MG63 (cell line): ENCODE data around the gene TRIM33. TPM values are rescaled to one million over a fixed set of nuclear protein-coding genes. Genes with fewer than 3 reads are reported as not detected.
"Not testable (repeated sequence)": the region's sequence is repeated elsewhere in the genome, so short reads cannot be mapped to it uniquely, and the experiment has no call there.

Experiments
- DNase-seq: peaks from one replicate; pipeline ENCODE4 v3.0.0-alpha.2; 2020
- H3K27me3 ChIP-seq: fragments of 250-450 bp; sonication (Bioruptor Pico); 2 replicates; pipeline ENCODE4 v1.5.1; 2020; ENCODE audit warnings: mild to moderate bottlenecking, moderate library complexity
- H3K36me3 ChIP-seq: fragments of 250-450 bp; sonication (Bioruptor Pico); 2 replicates; pipeline ENCODE4 v1.5.1; 2020; ENCODE audit warnings: mild to moderate bottlenecking, moderate library complexity
- H3K4me3 ChIP-seq: fragments of 250-450 bp; sonication (Bioruptor Pico); 2 replicates; pipeline ENCODE4 v1.5.1; 2020; ENCODE audit warnings: mild to moderate bottlenecking, moderate library complexity
- H3K9me3 ChIP-seq: fragments of 250-450 bp; sonication (Bioruptor Pico); 2 replicates; pipeline ENCODE4 v1.5.1; 2020; ENCODE audit warnings: mild to moderate bottlenecking, moderate library complexity
- total RNA-seq: library from RNA; depleted of rRNA; stranded (reverse); fragments of >200 nt; shearing (Covaris generic); gene quantifications from 2 replicates; pipeline ENCODE4 v1.2.3, GENCODE V29; 2014; ENCODE audit warnings: low replicate concordance

TRIM33 gene
- total RNA-seq, 1 experiment from 2014 or later = 16.9 TPM

DNA sequence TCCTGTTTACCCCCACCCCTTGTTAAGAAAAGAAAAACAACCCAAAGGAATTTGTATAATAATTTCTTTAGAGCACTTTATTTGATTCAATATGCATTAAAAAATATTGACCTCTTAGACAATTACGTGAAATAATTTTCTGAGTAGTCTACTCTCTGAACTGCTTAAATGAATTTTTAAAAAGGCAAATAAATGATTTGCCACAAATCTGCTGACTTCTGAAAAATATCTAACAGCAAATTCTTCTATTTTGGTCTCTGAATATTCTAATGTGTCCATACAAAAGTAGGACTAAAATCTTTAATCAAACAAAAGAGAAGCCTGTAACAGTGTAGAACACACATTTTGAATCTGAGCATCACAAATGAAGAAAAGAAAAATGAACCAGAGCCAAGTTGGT is 115.1 kb downstream of the TRIM33 start:
- Histone ChIP-seq H3K4me3 (no peak overlapping the region), H3K36me3 (peaks cover 44% of the 10 kb centered on the region), H3K27me3 (no peaks in the 10 kb centered on the region), H3K9me3 (no peaks in the 10 kb centered on the region)
- no peak for DNase-seq

DNA sequence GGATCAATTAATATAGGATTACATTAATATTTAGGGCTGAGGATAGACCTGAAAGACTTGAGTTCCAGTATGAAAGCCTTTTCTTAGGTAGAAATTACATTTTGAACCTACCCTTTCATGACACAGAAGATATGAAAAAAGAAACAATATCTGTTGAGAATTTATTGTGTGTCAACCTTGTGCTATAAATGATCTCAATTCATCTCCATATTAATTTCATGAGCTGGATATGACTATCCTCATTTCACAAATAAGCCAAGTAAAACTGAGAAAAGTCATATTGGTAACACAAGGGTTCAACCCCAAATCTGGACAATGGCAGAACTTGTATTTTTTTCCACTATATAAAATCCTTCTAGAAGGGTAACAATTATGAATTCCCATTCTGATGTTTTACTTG is 120.0 kb downstream of the TRIM33 start:
- no peak overlapping the region for H3K4me3 ChIP-seq
- H3K36me3 ChIP-seq = peaks cover 20% of the 10 kb centered on the region
- DNase-seq = no peak

DNA sequence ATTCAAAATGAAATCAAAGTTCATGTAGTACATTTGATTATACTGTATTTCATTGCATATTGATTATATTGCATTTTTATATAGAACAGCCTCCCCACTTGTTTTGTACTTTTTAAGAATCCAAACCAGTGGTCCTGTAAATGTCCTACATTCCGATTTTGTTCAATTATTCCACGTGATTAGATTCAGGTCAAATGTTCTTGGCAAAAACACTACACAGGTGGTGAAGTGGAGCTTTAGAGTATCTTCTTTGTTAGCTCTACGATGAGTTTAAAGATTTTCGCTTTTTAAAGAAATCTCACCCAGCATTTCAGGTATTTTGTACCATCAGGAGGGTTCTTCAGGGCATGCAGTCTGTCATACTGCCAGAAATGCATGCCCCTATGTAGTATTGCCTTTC is 120.6 kb downstream of the TRIM33 start:
- peaks cover 3% of the 10 kb centered on the region for H3K9me3 ChIP-seq
- H3K36me3 ChIP-seq = peaks cover 17% of the 10 kb centered on the region
- no peak overlapping the region for H3K4me3 ChIP-seq
- DNase-seq = no peak
- H3K27me3 ChIP-seq = no peaks in the 10 kb centered on the region

More for the DNA sequence above, 120.0 kb downstream of the TRIM33 start:
- peaks cover 2% of the 10 kb centered on the region for H3K9me3 ChIP-seq
- H3K27me3 ChIP-seq = no peaks in the 10 kb centered on the region

GRCh38 chr1:114388432-114389003 is 122.5 kb downstream of the TRIM33 start:
- Histone ChIP-seq H3K9me3 (peaks cover 12% of the 10 kb centered on the region), H3K4me3 (no peak overlapping the region)
- no peak for DNase-seq

GRCh38 chr1:114387585-114387984 is 123.4 kb downstream of the TRIM33 start:
- not testable (repeated sequence) for DNase-seq, H3K27me3 ChIP-seq, H3K4me3 ChIP-seq
- Histone ChIP-seq H3K36me3 (peaks cover 16% of the 10 kb centered on the region), H3K9me3 (peaks cover 16% of the 10 kb centered on the region)

More at GRCh38 chr1:114388432-114389003, 122.5 kb downstream of the TRIM33 start:
- Histone ChIP-seq H3K27me3 (no peaks in the 10 kb centered on the region), H3K36me3 (peaks cover 17% of the 10 kb centered on the region)

- DNase-seq = no peak
- no peaks in the 10 kb centered on the region for H3K27me3 ChIP-seq
These were observed 124.0 kb downstream of the TRIM33 start for GRCh38 chr1:114387010-114387360.

GRCh38 chr1:114386129-114387009 is 124.6 kb downstream of the TRIM33 start:
- Histone ChIP-seq H3K36me3 (peaks cover 13% of the 10 kb centered on the region), H3K27me3 (no peaks in the 10 kb centered on the region), H3K4me3 (no peak overlapping the region), H3K9me3 (peaks cover 16% of the 10 kb centered on the region)
- no peak for DNase-seq

More at GRCh38 chr1:114387010-114387360, 124.0 kb downstream of the TRIM33 start:
- Histone ChIP-seq H3K9me3 (peaks cover 16% of the 10 kb centered on the region), H3K36me3 (peaks cover 13% of the 10 kb centered on the region), H3K4me3 (no peak overlapping the region)

- peaks cover 10% of the 10 kb centered on the region for H3K36me3 ChIP-seq
- no peak overlapping the region for H3K4me3 ChIP-seq
- no peak for DNase-seq
- no peaks in the 10 kb centered on the region for H3K27me3 ChIP-seq
- peaks cover 16% of the 10 kb centered on the region for H3K9me3 ChIP-seq
These were observed 126.1 kb downstream of the TRIM33 start for GRCh38 chr1:114384922-114385321.

GRCh38 chr1:114379987-114380386 is 131.0 kb downstream of the TRIM33 start:
- Histone ChIP-seq H3K9me3 (peaks cover 11% of the 10 kb centered on the region), H3K27me3 (no peaks in the 10 kb centered on the region), H3K36me3 (no peaks in the 10 kb centered on the region), H3K4me3 (no peak overlapping the region)
- no peak for DNase-seq

GRCh38 chr1:114379358-114379757 is 131.6 kb downstream of the TRIM33 start:
- Histone ChIP-seq H3K4me3 (no peak overlapping the region), H3K36me3 (no peaks in the 10 kb centered on the region), H3K9me3 (peaks cover 5% of the 10 kb centered on the region), H3K27me3 (no peaks in the 10 kb centered on the region)
- no peak for DNase-seq

DNA sequence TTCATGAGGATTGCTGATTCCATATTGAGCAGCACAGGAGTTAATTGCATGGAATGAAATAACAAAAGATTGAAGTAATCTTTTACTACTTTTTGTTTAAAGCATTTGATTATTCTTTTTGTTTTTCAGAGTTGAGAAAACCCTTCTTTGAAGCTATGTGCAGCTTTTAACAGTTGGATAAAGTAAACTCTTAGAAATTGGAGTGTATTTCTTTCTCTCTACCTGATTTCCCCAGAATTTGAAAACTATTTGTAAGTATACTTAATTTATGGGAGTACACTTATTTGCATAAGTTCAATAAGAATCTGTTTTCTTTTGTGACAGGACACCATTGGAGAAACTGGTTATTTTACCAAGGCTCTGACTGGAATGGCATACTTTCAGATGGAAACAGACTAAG is 133.6 kb downstream of the TRIM33 start:
- no peaks in the 10 kb centered on the region for H3K27me3 ChIP-seq
- DNase-seq = no peak
- H3K9me3 ChIP-seq = no peaks in the 10 kb centered on the region
- no peaks in the 10 kb centered on the region for H3K36me3 ChIP-seq
- H3K4me3 ChIP-seq = no peak overlapping the region

GRCh38 chr1:114369930-114370329 is 141.1 kb downstream of the TRIM33 start:
- Histone ChIP-seq H3K36me3 (no peaks in the 10 kb centered on the region), H3K4me3 (no peak overlapping the region), H3K27me3 (no peaks in the 10 kb centered on the region), H3K9me3 (no peaks in the 10 kb centered on the region)
- no peak for DNase-seq

GRCh38 chr1:114369266-114369919 is 141.6 kb downstream of the TRIM33 start:
- DNase-seq, H3K36me3 ChIP-seq, H3K27me3 ChIP-seq, H3K4me3 ChIP-seq, H3K9me3 ChIP-seq: not testable (repeated sequence)

DNA sequence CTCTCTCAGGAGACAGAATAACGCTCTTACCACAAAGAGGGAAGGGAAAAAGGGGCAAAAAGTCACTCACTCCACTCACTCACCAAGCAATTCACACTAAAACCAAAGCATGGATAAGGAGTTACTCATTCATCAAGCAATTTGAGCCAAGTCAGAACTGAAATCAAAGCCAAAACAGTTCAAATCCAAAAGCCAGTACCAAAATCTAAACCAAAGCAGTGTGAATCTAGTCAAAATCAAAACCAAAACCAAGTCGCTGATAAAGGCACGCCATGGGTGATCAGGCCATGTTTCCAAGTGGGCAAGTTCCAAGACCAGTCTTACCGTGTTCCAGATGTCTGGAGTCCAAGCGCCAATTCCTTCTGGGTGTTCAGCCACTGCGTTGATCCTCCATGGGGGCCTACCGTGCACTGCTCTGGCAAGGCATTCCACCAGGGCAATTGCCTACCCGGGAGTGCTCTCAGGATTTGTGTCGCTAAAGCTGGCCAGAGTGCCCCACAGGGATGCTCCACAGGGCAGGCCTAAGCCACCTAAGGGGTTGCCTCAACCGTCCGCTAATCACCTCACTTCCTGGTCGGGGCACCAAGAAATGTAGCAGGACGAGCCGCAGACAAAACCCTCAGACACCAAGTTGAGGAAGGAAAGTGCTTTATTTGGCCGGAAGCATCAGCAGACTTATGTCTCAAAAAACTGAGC is 142.3 kb downstream of the TRIM33 start:
- Histone ChIP-seq H3K4me3 (no peak overlapping the region), H3K27me3 (no peaks in the 10 kb centered on the region), H3K9me3 (0 out of 2 replicates have a peak, but pooled peaks cover under 1% of the 10 kb centered on the region), H3K36me3 (no peaks in the 10 kb centered on the region)
- DNase-seq = no peak

DNA sequence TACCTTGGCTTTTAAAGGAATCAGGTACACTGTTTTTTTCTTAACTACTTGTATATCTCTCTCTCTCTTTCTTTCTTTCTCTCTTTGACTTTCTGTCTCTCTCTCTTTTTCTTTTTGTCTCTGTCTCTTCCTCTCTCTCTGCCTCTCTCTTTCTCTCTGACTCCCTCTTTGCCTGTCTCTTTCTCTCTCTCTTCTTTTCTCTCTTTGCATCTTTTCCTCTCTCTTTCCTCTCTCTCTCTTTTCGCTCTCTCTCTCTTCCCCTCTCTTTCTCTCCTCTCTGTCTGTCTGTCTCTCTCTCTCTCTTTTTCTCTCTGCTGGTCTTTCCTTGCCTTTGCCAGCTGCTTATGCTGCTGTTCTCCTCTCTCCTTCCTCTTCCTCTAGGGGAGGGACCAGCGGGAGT is 143.2 kb downstream of the TRIM33 start:
- H3K9me3 ChIP-seq = peaks cover 4% of the 10 kb centered on the region
- no peak for DNase-seq
- H3K4me3 ChIP-seq = no peak overlapping the region
- H3K36me3 ChIP-seq = no peaks in the 10 kb centered on the region
- no peaks in the 10 kb centered on the region for H3K27me3 ChIP-seq

GRCh38 chr1:114363230-114363629 is 147.8 kb downstream of the TRIM33 start:
- H3K9me3 ChIP-seq = peaks cover 13% of the 10 kb centered on the region
- H3K27me3 ChIP-seq, H3K36me3 ChIP-seq, DNase-seq, H3K4me3 ChIP-seq: not testable (repeated sequence)

GRCh38 chr1:114359791-114360190 is 151.2 kb downstream of the TRIM33 start:
- no peak for DNase-seq
- H3K9me3 ChIP-seq = peaks cover 13% of the 10 kb centered on the region
- no peaks in the 10 kb centered on the region for H3K27me3 ChIP-seq
- H3K4me3 ChIP-seq = no peak overlapping the region
- H3K36me3 ChIP-seq = no peaks in the 10 kb centered on the region
